GM21717 (cell line): ENCODE results near the gene ATP6V1B1.
"Not testable (repeated sequence)": the region's sequence is repeated elsewhere in the genome, so short reads cannot be mapped to it uniquely, and the experiment has no call there.

ENCODE experiments used
- ATAC-seq: cut with Tn5 transposase; IDR thresholded peaks from one replicate; pipeline ENCODE4 v1.9.1; 2021; ENCODE audit warnings: mild to moderate bottlenecking, moderate library complexity; ENCODE audit not compliant: unreplicated experiment

Gene ATP6V1B1

DNA sequence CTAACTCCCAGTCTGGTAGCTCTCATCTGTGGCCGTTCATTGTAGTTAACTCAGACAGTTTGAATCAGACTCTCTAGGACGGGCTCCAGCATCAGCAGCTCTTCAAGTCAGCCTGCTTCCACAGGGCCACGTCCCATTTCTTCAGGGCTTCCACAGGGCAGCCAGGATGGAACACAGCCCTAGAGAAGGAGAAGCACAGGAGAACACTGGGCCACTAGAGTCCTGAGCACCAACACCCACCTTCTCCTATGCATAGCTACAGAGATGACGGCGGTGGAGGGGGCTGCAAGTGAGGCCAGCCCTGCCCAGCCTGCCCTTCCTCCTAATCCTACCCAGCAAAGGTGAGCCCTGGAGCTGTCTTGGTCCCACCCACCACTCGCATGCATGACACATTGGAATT lies 69.2 kb downstream of the ATP6V1B1 start:
- ATAC-seq = no peak

DNA sequence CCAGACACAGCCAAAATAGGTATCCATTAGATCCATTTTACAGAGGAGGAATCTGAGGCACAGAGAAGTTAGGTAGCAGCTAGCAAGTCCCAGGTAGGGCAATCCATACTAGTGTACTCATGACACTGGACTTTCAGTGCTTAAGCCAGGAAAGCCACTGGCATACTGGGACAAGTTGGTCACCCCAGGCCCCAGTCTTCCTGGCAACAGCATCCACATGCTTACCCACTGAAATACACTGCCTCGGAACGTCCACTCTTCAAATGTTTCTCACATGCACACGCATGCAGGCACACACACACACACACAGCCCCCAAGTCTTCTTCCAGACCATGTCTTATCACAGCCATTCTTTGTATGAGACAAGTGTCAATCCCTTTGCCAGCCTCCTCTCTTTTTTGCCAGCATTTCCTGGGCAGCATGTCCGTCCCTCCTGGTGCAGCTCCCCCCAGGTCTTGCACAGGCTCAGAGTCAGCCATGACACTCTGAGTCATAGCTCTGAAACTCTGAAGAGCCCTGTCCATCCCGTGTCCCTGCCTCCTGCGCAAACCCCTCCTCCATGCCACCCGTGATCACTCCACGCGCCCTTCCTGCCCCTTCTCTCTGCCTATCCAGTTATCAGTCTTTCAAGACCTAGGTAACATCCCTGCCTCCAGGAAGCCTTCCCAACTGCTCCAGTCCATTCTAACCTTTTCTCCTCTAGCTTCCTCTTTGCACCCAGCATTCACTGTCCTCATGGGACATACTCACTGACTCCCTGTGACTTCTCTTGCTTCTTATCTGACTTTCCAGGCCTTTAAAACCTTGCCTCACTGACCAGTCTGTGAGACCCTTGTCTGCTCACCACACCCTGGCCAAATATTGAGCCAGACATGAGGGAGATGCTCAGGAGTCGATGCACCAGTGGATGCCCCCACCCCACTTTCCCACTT lies 69.8 kb downstream of the ATP6V1B1 start:
- no peak for ATAC-seq

DNA sequence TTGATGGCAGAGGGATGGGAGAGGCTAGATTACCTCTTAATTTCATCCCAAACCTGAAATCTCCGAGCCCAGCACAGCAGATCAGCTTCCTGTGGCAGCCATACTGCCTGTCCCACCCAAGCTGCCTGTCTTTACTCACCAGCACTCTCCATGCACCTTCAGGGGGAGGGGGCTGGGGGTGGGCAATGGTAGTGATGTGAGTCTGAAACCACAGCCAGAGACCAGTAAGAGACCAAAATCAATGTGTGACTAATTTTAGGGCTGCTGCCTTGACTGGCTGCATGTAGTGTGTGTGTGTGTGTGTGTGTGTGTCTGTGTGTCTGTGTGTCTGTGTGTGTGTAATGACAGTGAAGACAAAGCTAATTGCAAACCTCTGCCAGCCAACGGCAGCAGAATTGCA lies 70.6 kb downstream of the ATP6V1B1 start:
- ATAC-seq = no peak

DNA sequence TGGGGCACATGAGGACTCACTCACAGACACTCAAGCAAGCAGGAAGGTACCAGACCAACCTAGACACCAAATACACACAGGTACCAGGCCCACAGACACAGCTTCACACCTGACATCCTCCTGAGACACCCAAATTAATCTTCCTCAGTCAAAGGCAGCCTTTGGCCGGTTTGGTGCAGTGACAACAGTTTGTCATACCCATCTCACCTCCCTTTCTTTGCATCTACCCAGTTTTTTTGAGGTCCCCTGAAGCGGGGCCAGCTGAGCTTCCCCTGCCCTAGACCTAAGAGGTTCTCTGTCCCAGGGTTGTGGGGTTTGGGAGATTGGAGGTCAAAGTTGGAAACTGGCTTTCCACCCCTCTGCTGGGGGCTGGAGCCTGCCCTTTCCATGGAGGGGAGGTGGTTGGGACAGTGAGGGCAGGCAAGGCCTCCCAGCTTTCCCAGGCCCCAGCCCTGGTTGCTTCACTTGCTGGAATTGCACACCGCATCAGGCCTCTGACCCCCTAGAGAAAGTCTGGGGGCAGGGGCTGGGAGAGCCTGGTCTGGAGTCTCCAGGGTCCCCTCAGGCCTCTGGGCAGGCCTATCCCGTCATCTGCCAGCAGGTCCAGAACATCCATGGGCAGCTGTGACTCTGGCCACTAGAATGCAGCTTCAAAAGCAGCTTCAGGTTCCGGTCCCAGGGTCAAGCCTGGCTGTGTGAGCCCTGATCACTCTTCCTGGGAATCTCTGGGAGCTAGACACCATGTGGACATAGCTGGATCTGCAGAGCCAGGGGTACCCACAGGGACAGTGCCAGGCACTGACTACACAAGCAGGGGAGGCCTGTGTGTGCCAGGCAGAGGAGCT lies 71.5 kb downstream of the ATP6V1B1 start:
- ATAC-seq = no peak

DNA sequence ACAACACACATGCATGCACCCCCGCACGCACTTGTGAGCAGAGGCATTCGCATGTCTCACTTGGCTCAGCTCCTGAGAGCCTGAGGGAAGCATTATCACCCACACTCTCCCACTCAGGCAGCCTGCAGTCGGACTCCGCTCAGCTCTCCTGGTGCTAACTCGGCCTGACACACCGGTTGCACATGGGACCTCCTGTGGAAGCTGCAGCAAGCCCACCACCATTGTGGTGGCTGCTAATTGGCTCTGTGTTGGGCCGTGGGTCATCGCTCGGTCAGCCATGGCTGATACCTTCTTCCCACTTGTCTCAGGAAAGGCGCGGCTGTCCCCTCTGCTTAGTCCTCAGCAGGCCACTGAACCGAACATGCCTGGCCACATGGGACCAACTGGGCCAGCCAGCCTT lies 72.6 kb downstream of the ATP6V1B1 start:
- ATAC-seq = no peak

DNA sequence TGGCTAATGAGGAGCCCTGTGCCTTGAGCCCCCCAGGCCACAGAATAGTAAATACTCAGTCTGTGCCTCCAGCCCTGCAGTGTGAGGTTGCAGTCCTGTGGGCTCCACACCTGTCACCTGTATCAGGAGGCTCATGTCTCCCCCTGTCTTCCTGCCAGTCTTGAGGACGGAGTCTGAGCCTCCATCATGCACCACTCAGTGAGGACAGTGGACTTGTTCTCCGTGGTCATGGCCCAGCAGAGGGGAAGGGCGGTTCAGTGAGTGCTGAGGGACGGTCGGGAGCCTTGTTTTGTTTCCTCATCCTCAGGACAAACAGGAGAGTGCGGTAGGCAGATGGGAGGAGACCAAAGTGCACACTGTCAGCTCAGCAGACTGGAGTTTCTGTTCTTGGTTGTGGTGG lies 76.1 kb downstream of the ATP6V1B1 start:
- not testable (repeated sequence) for ATAC-seq
